ENCODE data around the gene GRM5. TPM values are rescaled to one million over a fixed set of nuclear protein-coding genes. Genes with fewer than 3 reads are reported as not detected.
A peak's percentile ranks its signal among the peaks of the same experiment; 100 is the strongest.

Gene GRM5
- total RNA-seq, 1 donor from 2014 or later, result 0.17 TPM

- TF ChIP-seq, protein P1, sequence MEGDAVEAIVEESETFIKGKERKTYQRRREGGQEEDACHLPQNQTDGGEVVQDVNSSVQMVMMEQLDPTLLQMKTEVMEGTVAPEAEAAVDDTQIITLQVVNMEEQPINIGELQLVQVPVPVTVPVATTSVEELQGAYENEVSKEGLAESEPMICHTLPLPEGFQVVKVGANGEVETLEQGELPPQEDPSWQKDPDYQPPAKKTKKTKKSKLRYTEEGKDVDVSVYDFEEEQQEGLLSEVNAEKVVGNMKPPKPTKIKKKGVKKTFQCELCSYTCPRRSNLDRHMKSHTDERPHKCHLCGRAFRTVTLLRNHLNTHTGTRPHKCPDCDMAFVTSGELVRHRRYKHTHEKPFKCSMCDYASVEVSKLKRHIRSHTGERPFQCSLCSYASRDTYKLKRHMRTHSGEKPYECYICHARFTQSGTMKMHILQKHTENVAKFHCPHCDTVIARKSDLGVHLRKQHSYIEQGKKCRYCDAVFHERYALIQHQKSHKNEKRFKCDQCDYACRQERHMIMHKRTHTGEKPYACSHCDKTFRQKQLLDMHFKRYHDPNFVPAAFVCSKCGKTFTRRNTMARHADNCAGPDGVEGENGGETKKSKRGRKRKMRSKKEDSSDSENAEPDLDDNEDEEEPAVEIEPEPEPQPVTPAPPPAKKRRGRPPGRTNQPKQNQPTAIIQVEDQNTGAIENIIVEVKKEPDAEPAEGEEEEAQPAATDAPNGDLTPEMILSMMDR (conservative IDR thresholded peaks at IDR 0.05), result no peak
- H3K27ac Mint-ChIP-seq, result no peak overlapping the region
- H3K9me3 Mint-ChIP-seq, result no peaks in the 10 kb centered on the region
- peaks cover 51% of the 10 kb centered on the region for H3K27me3 Mint-ChIP-seq
- no peak for DNase-seq (ENCODE audit: extremely low spot score, unreplicated experiment)
- peak overlapping the region; percentile 16 for H3K4me3 Mint-ChIP-seq
- H3K36me3 Mint-ChIP-seq, result no peaks in the 10 kb centered on the region
- peaks cover 5% of the 10 kb centered on the region for H3K4me1 Mint-ChIP-seq (ENCODE audit: unreplicated experiment)
These were observed 554.8 kb downstream of the GRM5 start for GRCh38 chr11:88511006-88511405.

GRCh38 chr11:88508759-88509581 lies 556.8 kb downstream of the GRM5 start:
- TF ChIP-seq, protein P1 (conservative IDR thresholded peaks at IDR 0.05), result no peak
- H3K4me3 Mint-ChIP-seq, result peak overlapping the region; percentile 85
- H3K27me3 Mint-ChIP-seq, result peaks cover 58% of the 10 kb centered on the region
- no peak for DNase-seq (ENCODE audit: extremely low spot score, unreplicated experiment)
- H3K9me3 Mint-ChIP-seq, result no peaks in the 10 kb centered on the region
- peaks cover 5% of the 10 kb centered on the region for H3K4me1 Mint-ChIP-seq (ENCODE audit: unreplicated experiment)
- H3K36me3 Mint-ChIP-seq, result no peaks in the 10 kb centered on the region
- H3K27ac Mint-ChIP-seq, result peak overlapping the region; percentile 60

GRCh38 chr11:88508418-88508758 lies 557.4 kb downstream of the GRM5 start:
- TF ChIP-seq, protein P1 (conservative IDR thresholded peaks at IDR 0.05), result no peak
- H3K27ac Mint-ChIP-seq, result no peak overlapping the region
- peaks cover 54% of the 10 kb centered on the region for H3K27me3 Mint-ChIP-seq

GRCh38 chr11:88507771-88508417 lies 557.9 kb downstream of the GRM5 start:
- H3K27ac Mint-ChIP-seq, result no peak overlapping the region
- H3K27me3 Mint-ChIP-seq, result peaks cover 54% of the 10 kb centered on the region
- no peaks in the 10 kb centered on the region for H3K9me3 Mint-ChIP-seq
- DNase-seq (ENCODE audit: extremely low spot score, unreplicated experiment), result no peak
- H3K4me1 Mint-ChIP-seq (ENCODE audit: unreplicated experiment), result peaks cover 5% of the 10 kb centered on the region
- TF ChIP-seq, protein P1 (conservative IDR thresholded peaks at IDR 0.05), result no peak
- H3K4me3 Mint-ChIP-seq, result peak overlapping the region; percentile 86
- no peaks in the 10 kb centered on the region for H3K36me3 Mint-ChIP-seq

More at GRCh38 chr11:88508418-88508758, 557.4 kb downstream of the GRM5 start:
- Mint-ChIP-seq H3K36me3 (no peaks in the 10 kb centered on the region), H3K9me3 (no peaks in the 10 kb centered on the region), H3K4me1 (ENCODE audit: unreplicated experiment) (peaks cover 5% of the 10 kb centered on the region), H3K4me3 (peak overlapping the region; percentile 86)
- DNase-seq (ENCODE audit: extremely low spot score, unreplicated experiment), result no peak

- Mint-ChIP-seq H3K27ac (no peak overlapping the region), H3K4me3 (no peak overlapping the region), H3K4me1 (ENCODE audit: unreplicated experiment) (no peaks in the 10 kb centered on the region), H3K36me3 (no peaks in the 10 kb centered on the region), H3K27me3 (peaks cover 12% of the 10 kb centered on the region), H3K9me3 (no peaks in the 10 kb centered on the region)
- no peak for DNase-seq (ENCODE audit: extremely low spot score, unreplicated experiment)
- TF ChIP-seq, protein P1 (conservative IDR thresholded peaks at IDR 0.05), result no peak
These were observed 564.2 kb downstream of the GRM5 start for GRCh38 chr11:88501541-88501940.
